ENCODE results near the gene KDM8. TPM values are rescaled to one million over a fixed set of nuclear protein-coding genes. Genes with fewer than 3 reads are reported as not detected.
A peak's percentile ranks its signal among the peaks of the same experiment; 100 is the strongest.

KDM8 gene
- total and polyA plus RNA-seq, 4 donors, result 4.6 to 198 (median 97.7) TPM

DNA sequence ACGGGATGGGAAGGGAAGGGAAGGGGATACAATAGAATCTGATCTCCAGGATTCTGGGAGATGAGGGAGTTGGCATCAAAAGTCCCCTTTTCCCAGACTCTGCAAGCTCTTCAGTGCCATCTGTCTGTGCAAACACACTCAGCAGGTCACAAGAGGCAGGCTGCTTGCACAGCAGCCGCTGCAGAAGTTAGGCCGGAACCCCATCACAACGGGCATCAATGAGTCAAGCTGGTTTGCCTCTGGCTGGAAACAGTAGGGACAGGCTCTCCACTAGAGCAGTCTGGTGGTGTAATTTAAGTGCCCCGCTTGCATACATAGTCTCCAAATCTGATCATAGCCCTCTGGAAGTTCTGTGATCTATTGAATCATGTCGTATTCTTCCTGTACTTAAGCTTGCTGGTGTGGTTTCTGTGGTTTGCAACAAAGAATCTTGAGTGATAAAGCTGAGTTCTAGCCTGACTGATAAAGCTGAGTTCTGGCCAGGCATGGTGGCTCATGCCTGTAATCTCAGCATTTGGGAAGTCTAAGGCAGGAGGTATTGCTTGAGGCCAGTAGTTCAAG is 33.7 kb upstream of the KDM8 start:
- Histone ChIP-seq H3K36me3 (ENCODE audit: control insufficient read depth in 4 of 4, insufficient read depth in 3 of 4, low read depth in 1 of 4, low read length in 3 of 4) (no peaks in the 10 kb centered on the region), H3K4me1 (ENCODE audit: control insufficient read depth in 4 of 4, insufficient read depth in 4 of 4, low read length in 3 of 4) (no peaks in the 10 kb centered on the region), H3K4me3 (ENCODE audit: low read depth in 1 of 3, low read length in 3 of 3) (no peak overlapping the region), H3K9ac (ENCODE audit: low read depth in 1 of 2, low read length in 2 of 2) (no peak overlapping the region), H3K9me3 (ENCODE audit: control insufficient read depth in 4 of 4, low read length in 3 of 4) (peaks cover 0 to 2% (median 0%) of the 10 kb centered on the region in 4 donors), H3K27me3 (ENCODE audit: control insufficient read depth in 4 of 4, insufficient read depth in 4 of 4, low read length in 3 of 4) (no peaks in the 10 kb centered on the region), H3K27ac (ENCODE audit: low read depth in 1 of 2, low read length in 2 of 2) (no peak overlapping the region)
- TF ChIP-seq NR2F2 (IDR thresholded peaks at IDR 0.05), result no peak
- TF ChIP-seq SP1 (IDR thresholded peaks at IDR 0.05), result no peak
- TF ChIP-seq, protein P1, sequence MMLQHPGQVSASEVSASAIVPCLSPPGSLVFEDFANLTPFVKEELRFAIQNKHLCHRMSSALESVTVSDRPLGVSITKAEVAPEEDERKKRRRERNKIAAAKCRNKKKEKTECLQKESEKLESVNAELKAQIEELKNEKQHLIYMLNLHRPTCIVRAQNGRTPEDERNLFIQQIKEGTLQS (IDR thresholded peaks at IDR 0.05), result no peak
- TF ChIP-seq HNF4G (IDR thresholded peaks at IDR 0.05), result no peak
- TF ChIP-seq, protein P2, sequence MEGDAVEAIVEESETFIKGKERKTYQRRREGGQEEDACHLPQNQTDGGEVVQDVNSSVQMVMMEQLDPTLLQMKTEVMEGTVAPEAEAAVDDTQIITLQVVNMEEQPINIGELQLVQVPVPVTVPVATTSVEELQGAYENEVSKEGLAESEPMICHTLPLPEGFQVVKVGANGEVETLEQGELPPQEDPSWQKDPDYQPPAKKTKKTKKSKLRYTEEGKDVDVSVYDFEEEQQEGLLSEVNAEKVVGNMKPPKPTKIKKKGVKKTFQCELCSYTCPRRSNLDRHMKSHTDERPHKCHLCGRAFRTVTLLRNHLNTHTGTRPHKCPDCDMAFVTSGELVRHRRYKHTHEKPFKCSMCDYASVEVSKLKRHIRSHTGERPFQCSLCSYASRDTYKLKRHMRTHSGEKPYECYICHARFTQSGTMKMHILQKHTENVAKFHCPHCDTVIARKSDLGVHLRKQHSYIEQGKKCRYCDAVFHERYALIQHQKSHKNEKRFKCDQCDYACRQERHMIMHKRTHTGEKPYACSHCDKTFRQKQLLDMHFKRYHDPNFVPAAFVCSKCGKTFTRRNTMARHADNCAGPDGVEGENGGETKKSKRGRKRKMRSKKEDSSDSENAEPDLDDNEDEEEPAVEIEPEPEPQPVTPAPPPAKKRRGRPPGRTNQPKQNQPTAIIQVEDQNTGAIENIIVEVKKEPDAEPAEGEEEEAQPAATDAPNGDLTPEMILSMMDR (IDR thresholded peaks at IDR 0.05; ENCODE audit: low read depth, low read length, missing input control), result peak; percentile 22
- TF ChIP-seq HNF4A (conservative IDR thresholded peaks at IDR 0.05), result no peak
- TF ChIP-seq, protein P3, sequence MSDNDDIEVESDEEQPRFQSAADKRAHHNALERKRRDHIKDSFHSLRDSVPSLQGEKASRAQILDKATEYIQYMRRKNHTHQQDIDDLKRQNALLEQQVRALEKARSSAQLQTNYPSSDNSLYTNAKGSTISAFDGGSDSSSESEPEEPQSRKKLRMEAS (IDR thresholded peaks at IDR 0.05), result no peak
- peak; percentile 40 to 56 for TF ChIP-seq RAD21 (IDR thresholded peaks at IDR 0.05)
- no peak for DNase-seq (ENCODE audit: low spot score)
- WGBS, result 50% methylated on average over 6 of the region's 6 CpGs

DNA sequence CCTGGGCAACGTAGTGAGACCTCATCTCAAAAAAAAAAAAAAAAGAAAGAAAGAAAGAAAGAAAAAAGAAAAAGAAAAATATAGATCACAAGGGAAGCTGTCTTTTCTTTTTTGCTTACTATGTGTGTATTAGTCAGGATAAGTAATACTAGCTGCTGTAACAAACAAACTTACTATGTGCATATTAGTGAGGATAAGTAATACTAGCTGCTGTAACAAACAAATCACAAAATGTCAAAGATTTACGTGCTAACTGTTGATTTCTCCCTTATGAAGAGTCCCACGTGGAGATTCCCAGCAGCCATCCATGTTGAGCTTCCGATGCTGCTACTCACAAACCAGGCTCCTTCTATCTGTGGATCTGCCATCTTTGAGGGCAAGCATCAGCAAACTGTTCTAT is 31.7 kb upstream of the KDM8 start:
- WGBS, result 93% methylated on average over 4 of the region's 4 CpGs
- no peak overlapping the region for H3K4me3 ChIP-seq (ENCODE audit: low read depth in 1 of 3, low read length in 3 of 3)
- H3K27ac ChIP-seq (ENCODE audit: low read depth in 1 of 2, low read length in 2 of 2), result no peak overlapping the region
- H3K9ac ChIP-seq (ENCODE audit: low read depth in 1 of 2, low read length in 2 of 2), result no peak overlapping the region
- no peaks in the 10 kb centered on the region for H3K36me3 ChIP-seq (ENCODE audit: control insufficient read depth in 4 of 4, insufficient read depth in 3 of 4, low read depth in 1 of 4, low read length in 3 of 4)
- TF ChIP-seq HNF4A (conservative IDR thresholded peaks at IDR 0.05) (no peak), NR2F2 (IDR thresholded peaks at IDR 0.05) (no peak), HNF4G (IDR thresholded peaks at IDR 0.05) (no peak), FOXA2 (IDR thresholded peaks at IDR 0.05) (no peak), GABPA (IDR thresholded peaks at IDR 0.05 in 1 of 2, conservative IDR thresholded peaks at IDR 0.05 in 1 of 2) (no peak), RXRA (IDR thresholded peaks at IDR 0.05) (no peak), RAD21 (IDR thresholded peaks at IDR 0.05) (no peak), JUND (IDR thresholded peaks at IDR 0.05) (no peak), YY1 (IDR thresholded peaks at IDR 0.05) (no peak), TAF1 (conservative IDR thresholded peaks at IDR 0.05) (no peak), FOXA1 (IDR thresholded peaks at IDR 0.05) (no peak)
- TF ChIP-seq, protein P4, sequence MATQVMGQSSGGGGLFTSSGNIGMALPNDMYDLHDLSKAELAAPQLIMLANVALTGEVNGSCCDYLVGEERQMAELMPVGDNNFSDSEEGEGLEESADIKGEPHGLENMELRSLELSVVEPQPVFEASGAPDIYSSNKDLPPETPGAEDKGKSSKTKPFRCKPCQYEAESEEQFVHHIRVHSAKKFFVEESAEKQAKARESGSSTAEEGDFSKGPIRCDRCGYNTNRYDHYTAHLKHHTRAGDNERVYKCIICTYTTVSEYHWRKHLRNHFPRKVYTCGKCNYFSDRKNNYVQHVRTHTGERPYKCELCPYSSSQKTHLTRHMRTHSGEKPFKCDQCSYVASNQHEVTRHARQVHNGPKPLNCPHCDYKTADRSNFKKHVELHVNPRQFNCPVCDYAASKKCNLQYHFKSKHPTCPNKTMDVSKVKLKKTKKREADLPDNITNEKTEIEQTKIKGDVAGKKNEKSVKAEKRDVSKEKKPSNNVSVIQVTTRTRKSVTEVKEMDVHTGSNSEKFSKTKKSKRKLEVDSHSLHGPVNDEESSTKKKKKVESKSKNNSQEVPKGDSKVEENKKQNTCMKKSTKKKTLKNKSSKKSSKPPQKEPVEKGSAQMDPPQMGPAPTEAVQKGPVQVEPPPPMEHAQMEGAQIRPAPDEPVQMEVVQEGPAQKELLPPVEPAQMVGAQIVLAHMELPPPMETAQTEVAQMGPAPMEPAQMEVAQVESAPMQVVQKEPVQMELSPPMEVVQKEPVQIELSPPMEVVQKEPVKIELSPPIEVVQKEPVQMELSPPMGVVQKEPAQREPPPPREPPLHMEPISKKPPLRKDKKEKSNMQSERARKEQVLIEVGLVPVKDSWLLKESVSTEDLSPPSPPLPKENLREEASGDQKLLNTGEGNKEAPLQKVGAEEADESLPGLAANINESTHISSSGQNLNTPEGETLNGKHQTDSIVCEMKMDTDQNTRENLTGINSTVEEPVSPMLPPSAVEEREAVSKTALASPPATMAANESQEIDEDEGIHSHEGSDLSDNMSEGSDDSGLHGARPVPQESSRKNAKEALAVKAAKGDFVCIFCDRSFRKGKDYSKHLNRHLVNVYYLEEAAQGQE (IDR thresholded peaks at IDR 0.05), result no peak
- TF ChIP-seq, protein P3 (IDR thresholded peaks at IDR 0.05), result no peak
- TF ChIP-seq, protein P1 (IDR thresholded peaks at IDR 0.05), result no peak
- TF ChIP-seq, protein P5, sequence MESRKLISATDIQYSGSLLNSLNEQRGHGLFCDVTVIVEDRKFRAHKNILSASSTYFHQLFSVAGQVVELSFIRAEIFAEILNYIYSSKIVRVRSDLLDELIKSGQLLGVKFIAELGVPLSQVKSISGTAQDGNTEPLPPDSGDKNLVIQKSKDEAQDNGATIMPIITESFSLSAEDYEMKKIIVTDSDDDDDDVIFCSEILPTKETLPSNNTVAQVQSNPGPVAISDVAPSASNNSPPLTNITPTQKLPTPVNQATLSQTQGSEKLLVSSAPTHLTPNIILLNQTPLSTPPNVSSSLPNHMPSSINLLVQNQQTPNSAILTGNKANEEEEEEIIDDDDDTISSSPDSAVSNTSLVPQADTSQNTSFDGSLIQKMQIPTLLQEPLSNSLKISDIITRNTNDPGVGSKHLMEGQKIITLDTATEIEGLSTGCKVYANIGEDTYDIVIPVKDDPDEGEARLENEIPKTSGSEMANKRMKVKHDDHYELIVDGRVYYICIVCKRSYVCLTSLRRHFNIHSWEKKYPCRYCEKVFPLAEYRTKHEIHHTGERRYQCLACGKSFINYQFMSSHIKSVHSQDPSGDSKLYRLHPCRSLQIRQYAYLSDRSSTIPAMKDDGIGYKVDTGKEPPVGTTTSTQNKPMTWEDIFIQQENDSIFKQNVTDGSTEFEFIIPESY (IDR thresholded peaks at IDR 0.05), result no peak
- TF ChIP-seq, protein P2 (IDR thresholded peaks at IDR 0.05; ENCODE audit: low read depth, low read length, missing input control), result no peak
- peaks cover 0 to 2% (median 0%) of the 10 kb centered on the region in 4 donors for H3K9me3 ChIP-seq (ENCODE audit: control insufficient read depth in 4 of 4, low read length in 3 of 4)
- no peaks in the 10 kb centered on the region for H3K27me3 ChIP-seq (ENCODE audit: control insufficient read depth in 4 of 4, insufficient read depth in 4 of 4, low read length in 3 of 4)
- no peak for DNase-seq (ENCODE audit: low spot score)
- no peaks in the 10 kb centered on the region for H3K4me1 ChIP-seq (ENCODE audit: control insufficient read depth in 4 of 4, insufficient read depth in 4 of 4, low read length in 3 of 4)
